HG03095 (cell line): ENCODE results near the gene NELFB.

Experiments used
- ATAC-seq: cut with Tn5 transposase; IDR thresholded peaks from one replicate; pipeline ENCODE4 v1.9.1; 2021; ENCODE audit warnings: moderate library complexity; ENCODE audit not compliant: unreplicated experiment

The NELFB gene

GRCh38 chr9:137254624-137255447 lies at the start of gene NELFB:
Gene NELFB, plus strand, starts transcription at chr9:137255327.
- peak; percentile 61 for ATAC-seq

GRCh38 chr9:137206602-137207001 lies 48.5 kb upstream of the NELFB start:
- no peak for ATAC-seq

GRCh38 chr9:137211532-137211931 lies 43.6 kb upstream of the NELFB start:
- ATAC-seq = no peak

GRCh38 chr9:137212520-137212919 lies 42.6 kb upstream of the NELFB start:
- no peak for ATAC-seq

GRCh38 chr9:137213160-137214060 lies 41.7 kb upstream of the NELFB start:
- ATAC-seq = no peak

GRCh38 chr9:137214620-137215019 lies 40.5 kb upstream of the NELFB start:
- ATAC-seq = no peak

- ATAC-seq = no peak
Observed at GRCh38 chr9:137215196-137215986, 39.7 kb upstream of the NELFB start.

- no peak for ATAC-seq
Observed at GRCh38 chr9:137216188-137216965, 38.8 kb upstream of the NELFB start.

GRCh38 chr9:137217276-137218211 lies 37.6 kb upstream of the NELFB start:
- ATAC-seq = no peak

GRCh38 chr9:137218212-137218753 lies 36.8 kb upstream of the NELFB start:
- ATAC-seq = no peak

- ATAC-seq = no peak
Observed at GRCh38 chr9:137218754-137219271, 36.3 kb upstream of the NELFB start.

- no peak for ATAC-seq
Observed at GRCh38 chr9:137219757-137220316, 35.3 kb upstream of the NELFB start.

- no peak for ATAC-seq
Observed at GRCh38 chr9:137220317-137221094, 34.6 kb upstream of the NELFB start.

- ATAC-seq = no peak
Observed at GRCh38 chr9:137221095-137221505, 34.0 kb upstream of the NELFB start.

- no peak for ATAC-seq
Observed at GRCh38 chr9:137221506-137222111, 33.5 kb upstream of the NELFB start.

GRCh38 chr9:137222190-137223077 lies 32.7 kb upstream of the NELFB start, which contains the start of gene RNF208:
Gene RNF208, minus strand, starts transcription at chr9:137222240. Its CDS starts 1,028 bp downstream, at chr9:137221212.
- no peak for ATAC-seq
